ENCODE measurements around the gene LINGO3.

LINGO3 gene

DNA sequence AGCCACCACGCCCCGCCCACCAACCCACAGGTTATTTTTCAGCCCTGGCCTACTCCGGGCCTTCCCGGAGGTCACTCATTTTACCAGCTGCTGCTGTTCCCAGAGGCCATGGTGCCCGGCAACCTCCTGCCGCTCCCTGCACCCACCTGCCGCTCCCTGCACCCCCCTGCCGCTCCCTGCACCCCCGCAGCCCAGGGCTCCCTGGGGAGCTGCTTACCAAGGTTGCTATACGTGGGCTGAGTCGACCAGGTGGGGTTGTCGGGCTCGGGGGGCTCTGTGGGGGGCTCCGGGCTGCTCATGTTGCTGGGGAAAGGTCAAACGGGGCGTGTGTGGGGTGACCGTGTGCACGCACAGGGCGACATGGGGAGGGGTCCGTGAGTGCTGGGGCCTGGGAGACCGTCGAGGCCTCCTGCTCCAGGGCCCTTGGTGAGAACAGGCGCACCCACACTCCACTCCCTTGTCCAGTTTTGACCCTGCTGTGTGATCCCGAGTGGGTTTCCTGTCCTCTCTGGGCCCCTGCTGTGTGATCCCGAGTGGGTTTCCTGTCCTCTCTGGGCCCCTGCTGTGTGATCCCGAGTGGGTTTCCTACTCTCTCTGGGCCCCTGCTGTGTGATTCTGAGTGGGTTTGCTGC lies 27.2 kb downstream of the LINGO3 start:
- no peak for DNase-seq

- DNase-seq: no peak
Observed at GRCh38 chr19:2278459-2279158, 29.3 kb downstream of the LINGO3 start.

DNA sequence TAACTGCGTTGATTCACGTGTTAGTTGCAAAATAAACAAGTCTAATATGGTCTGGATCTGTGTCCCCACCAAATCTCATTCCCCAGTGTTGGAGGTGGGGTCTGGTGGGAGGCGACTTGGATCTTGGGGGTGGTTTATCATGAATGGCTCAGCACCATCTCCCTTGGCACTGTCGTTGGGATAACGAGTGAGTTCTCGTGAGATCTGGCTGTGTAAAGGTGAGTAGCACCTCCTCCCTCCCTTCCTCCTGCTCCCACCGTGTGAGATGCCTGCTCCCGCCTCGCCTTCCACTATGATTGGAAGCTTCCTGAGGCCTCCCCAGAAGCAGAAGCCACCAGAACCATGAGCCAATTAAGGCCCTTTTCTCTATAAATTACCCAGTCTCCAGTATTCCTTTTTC lies 30.8 kb downstream of the LINGO3 start:
- DNase-seq: no peak

DNA sequence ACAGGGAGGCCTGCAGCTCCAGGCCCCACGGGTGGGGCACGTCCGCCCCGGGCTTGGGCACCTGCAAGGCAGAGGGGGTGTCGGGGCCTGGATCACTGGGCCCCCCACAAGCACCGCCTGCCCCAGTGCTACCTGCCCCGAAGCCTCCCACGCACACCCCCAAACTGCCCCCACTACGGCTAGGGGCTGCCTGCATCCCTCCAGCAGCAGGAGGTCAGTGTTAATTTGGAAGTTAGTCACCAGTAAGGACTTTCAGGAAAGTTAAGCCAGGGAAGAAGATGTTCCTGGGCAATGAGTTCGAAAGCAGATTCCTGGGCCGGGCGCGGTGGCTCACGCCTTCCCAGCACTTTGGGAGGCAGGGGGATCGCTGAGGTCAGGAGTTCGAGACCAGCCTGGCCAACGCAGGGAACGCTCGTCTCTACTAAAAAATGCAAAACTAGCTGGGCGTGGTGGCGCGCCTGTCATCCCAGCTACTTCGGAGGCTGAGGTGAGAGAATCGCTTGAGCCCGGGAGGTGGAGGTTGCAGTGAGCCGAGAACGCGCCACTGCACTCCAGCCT lies 31.4 kb downstream of the LINGO3 start:
- no peak for DNase-seq

DNA sequence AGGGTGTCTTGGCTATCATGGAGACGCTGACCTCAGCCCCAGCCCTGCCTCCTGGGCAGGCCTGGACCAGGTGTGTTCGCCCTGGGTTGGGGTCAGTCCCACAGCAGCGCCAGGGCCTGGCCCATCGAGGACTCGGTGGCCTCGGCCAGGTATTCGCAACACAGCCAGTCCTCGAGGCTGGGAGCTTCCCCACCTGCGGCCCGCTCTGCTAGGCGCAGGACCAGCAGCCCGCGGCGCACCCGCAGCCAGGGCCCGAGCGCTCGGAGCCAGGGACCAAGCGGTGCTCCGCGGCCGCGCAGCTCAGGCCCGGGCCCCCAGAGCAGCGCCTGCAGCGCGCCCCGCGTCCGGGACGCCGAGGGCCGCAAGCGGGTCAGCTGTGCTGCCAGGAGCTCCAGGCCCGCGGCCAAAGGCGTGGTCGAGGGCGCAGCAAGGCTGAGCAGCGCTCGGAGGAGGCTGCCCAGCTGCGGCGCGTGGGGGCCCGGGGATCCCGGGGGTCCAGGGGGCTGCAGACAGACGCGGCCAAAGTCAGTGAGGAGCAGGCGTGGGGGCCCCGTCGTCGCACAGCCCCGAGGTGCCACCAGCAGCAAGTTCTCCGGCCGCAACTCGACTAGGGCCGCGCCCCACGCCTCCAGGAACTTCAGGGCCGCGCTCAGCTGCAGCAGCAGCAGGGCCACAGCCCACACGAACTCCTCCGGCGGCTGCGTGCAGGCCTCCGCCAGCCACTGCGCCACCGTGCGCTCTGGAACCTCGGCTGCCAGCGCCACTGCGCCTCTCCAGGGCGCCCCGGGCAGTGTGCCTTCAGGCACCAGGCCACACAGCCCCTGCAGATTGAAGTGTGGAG lies 32.1 kb downstream of the LINGO3 start:
- DNase-seq: no peak

- no peak for DNase-seq
Observed at GRCh38 chr19:2274931-2275535, 32.9 kb downstream of the LINGO3 start.

- DNase-seq: no peak
Observed at GRCh38 chr19:2274185-2274711, 33.7 kb downstream of the LINGO3 start.

DNA sequence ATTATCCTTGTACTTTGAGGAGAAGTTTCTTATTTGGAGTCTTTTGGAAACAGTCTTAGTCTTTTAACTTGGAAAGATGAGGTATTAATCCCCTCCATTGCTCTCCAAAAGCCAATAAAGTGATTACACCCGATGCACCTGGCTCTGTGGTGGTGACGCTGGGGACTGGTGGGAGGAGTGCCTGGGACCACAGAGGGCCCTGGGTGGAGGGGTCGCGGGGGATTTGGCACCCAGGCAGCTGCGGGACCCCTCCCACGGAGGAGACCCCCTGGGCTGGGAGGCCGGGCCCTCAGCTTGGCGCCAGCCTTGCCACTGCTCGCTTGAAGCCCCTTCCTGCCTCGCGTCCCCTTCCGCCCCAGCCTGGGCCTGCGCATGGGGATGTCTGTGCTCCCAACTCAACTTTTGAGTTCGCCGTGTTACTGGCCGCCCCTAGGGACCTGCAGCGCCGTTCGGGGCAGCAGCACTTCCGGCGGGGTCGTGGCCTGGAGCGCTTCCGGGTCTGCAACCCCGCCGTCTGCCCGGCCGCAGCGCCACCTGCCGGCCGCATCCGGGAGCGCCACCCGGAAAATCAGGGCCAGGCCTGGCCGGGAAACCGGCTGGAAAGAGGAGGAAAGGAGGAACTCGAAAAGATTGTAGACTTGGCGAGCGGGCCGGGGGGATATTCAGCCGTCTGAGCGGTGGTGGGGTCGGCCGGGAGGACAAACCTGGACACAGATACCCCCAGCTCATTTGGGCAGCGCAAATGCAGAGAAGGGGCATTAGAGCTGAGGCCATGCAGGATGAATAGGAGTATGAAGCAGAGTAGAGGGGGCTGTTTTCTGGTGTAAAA lies 34.4 kb downstream of the LINGO3 start:
- DNase-seq: no peak

DNA sequence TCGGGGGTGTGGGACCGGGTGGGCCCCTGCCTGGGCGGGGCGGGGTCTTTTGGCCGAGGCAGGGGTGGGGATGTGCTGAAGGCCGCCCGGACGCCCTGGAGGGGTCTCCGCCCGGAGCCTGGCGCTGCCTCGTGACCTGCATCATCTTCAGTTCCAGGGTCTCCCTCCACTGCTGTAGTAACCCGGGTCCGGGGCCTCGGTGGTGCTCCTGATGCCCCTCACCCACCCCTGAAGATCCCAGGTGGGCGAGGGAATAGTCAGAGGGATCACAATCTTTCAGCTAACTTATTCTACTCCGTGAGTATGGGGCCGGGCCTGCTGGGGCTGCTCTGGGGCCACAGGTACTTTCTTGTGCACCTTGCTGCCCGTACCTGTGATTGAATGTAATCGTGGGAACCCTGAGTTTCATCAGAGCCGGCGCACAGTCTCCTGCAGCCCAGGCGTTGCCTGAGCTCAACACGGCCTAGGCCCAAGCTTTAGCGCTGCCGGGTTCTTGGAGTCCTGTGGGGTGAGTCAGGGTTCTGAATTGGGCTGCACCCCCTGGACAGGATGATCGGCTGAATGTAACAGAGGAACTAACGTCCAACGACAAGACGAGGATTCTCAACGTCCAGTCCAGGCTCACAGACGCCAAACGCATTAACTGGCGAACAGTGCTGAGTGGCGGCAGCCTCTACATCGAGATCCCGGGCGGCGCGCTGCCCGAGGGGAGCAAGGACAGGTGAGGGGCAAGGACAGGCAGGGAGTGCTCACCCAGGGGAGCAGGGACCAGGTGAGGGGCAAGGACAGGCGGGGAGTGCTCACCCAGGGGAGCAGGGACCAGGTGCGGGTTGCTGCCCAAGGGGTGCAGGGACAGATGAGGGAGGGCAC lies 36.5 kb downstream of the LINGO3 start:
- DNase-seq: no peak

- DNase-seq: peak; percentile 64
Observed at GRCh38 chr19:2270423-2271233, 37.3 kb downstream of the LINGO3 start.

GRCh38 chr19:2270157-2270422 lies 37.9 kb downstream of the LINGO3 start:
- no peak for DNase-seq

DNA sequence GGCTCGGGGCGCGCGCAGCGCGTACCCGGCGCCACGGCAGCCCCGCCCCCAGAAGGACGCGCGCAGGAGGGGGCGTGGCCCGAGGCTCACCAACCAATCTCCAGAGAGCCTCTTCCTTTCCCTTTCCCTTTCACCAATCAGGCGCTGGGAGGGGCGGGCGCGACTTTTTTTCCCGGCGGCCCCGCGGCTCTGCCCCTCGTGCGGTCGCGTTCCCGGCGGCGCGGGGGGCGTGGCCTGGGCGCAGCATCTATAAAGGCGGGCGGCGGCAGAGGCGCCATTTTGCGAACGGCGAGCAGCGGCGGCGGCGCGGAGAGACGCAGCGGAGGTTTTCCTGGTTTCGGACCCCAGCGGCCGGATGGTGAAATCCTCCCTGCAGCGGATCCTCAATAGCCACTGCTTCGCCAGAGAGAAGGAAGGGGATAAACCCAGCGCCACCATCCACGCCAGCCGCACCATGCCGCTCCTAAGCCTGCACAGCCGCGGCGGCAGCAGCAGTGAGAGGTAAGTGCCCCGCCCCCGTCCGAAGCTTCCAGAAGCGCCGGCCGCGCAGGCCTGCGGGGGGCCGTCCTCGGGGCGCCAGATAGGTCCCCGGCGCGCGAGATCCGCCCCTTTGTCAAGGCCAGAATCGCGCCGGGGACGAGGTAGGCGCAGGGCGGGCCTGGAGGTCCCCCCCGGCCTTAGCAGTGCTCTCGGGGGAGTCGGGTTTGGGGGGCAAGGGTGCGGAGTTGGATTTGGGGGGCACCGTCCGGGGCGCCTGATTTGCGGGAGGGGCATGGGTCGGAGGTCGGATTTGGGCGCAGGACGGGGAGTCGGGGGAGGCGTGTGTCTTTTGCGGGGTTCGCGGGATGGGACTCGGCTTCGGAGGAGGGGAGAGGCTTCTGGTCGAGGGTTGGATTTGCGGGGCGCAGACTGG lies 38.5 kb downstream of the LINGO3 start:
- peak; percentile 52 for DNase-seq

DNA sequence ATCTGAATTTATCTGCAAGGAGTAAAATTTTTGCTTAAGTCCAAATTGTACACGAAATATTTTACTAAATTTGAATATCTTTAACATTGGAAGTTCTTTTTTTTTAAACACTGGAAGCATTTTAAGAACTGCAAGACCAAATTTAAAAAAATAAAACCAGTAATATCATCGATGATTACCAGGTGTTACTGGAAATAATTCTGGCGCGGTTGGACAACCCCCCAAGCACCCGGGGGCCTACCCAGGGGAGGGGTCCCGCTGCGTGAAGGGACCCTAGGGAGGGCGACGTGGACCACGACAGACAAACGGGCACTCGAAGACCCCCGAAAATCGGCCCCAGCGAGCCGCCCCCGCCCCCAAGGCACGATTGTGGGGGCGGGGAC lies 39.1 kb downstream of the LINGO3 start:
- no peak for DNase-seq

GRCh38 chr19:2268480-2268830 lies 39.5 kb downstream of the LINGO3 start:
- no peak for DNase-seq

DNA sequence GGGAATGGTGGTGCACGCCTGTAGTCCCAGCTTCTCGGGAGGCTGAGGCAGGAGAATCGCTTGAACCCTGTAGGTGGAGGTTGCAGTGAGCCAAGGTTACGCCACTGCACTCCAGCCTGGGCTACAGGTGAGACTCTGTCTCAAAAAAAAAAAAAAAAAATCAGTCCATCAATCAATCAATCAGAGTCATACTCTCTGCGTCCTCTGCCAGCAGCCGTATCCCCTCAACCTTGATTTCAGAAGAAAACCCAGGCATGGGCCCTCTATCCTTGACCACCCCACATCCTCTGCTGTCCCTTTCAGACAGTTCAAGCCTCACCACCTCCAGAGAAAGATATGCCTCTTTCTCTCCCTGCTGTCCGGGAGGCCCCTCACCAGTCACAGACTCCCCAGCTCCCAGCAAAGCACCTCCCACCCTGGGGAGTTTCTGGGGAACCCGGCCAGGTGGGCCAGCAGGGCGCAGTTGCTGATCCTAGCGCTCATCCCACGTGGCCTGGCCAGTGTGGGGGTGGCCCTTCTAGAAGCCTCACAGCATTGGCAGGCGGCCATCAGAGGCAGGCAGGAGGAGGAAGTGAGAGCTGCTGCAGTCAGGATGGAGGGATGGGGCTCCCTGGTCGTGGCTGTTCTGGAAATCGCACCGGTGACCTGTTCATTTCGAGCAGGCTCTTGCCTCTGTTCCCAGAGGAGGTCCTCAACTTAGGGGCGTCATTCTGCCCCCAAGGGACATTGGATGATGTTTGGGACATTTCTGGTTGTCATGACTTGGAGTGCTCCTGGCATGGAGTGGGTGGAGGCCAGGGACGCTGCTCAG lies 41.6 kb downstream of the LINGO3 start:
- no peak for DNase-seq

GRCh38 chr19:2261438-2262172 lies 46.3 kb downstream of the LINGO3 start:
- no peak for DNase-seq

- no peak for DNase-seq
Observed at GRCh38 chr19:2260341-2260805, 47.6 kb downstream of the LINGO3 start.

DNA sequence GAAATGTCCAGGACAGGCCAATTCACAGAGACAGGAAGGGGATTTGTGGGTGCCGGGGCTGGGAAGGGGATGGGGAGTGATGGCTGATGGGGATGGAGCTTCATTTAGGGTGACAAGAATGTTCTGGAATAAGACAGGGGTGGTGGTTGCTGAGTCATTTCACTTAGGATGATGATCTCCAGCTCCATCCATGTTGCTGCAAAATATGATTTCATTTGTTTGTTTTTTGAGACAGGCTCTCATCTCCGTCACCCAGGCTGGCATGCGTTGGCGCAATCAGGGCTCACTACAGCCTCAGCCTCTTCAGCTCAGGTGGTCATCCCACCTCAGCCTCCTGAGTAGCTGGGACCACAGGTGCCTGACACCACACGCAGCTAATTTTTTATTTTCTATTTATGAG lies 48.6 kb downstream of the LINGO3 start:
- DNase-seq: no peak

Measured in SIG-M5 (cell line).